ENCODE measurements around the gene TMLHE. TPM values are rescaled to one million over a fixed set of nuclear protein-coding genes. Genes with fewer than 3 reads are reported as not detected.

The TMLHE gene
- total RNA-seq, 1 experiment from 2014 or later, result 16.5 TPM

DNA sequence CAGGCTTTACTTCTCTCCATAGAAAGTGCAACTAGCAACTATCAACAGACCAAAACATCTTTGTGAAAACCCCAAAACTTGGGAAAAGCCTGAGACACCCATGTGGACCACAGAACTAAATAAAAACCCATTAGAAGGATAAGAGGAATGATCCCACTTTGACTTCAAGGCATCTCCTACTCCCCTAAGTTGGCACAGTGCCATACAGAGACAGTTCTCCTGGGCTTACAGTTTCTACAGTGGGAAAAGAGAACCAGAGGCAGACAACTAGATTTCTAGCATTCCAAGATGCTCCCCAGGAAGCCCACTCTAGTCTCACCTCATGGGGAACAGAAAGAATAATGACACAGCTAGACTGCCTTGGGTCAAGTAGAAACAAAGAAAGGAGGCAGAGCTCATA lies 20.4 kb downstream of the TMLHE start:
- H3K4me3 Mint-ChIP-seq (ENCODE audit: unreplicated experiment), result no peak overlapping the region
- peaks cover 16% of the 10 kb centered on the region for H3K9me3 Mint-ChIP-seq (ENCODE audit: unreplicated experiment)
- DNase-seq (ENCODE audit: unreplicated experiment), result peak; percentile 3
- intact Hi-C loops (cut with micrococcal nuclease), result no loop called here
- no peaks in the 10 kb centered on the region for H3K36me3 Mint-ChIP-seq (ENCODE audit: insufficient read depth, unreplicated experiment)
- ChIA-PET POLR2A (interaction anchor here (0.6 kb wide), 1 partner anchor 382 kb away, joined by 3 read pairs; no protein-coding TSS in a partner anchor), CTCF (no interaction called here)
- no peak overlapping the region for H3K27ac Mint-ChIP-seq (ENCODE audit: low read depth, unreplicated experiment)
- H3K4me1 Mint-ChIP-seq (ENCODE audit: insufficient read depth, unreplicated experiment), result no peaks in the 10 kb centered on the region
- H3K27me3 Mint-ChIP-seq (ENCODE audit: insufficient read depth, unreplicated experiment), result no peaks in the 10 kb centered on the region
- no peak for TF ChIP-seq CTCF (IDR thresholded peaks at IDR 0.05; ENCODE audit: unreplicated experiment)
- BruUV-seq (replicated peaks), result no TSS peak

DNA sequence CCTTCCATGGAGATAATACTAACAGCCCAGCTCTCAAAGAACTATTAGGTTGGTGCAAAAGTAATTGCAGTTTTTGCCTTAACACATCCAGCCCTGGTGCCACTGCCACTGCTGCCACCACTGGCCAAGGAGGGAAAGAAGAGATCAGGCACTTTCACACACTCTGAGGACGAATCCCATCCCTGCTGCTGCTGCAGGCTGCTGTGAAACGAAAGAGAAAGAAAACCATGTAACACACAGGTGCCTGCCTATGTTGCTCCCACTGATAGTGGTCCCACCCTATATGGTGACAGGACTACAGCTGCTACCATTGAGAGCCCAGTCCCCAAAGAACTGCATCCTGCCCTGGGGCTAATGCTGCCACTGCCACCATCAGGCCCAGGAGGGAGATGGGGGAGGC lies 35.1 kb downstream of the TMLHE start:
- Mint-ChIP-seq H3K4me3 (ENCODE audit: unreplicated experiment) (no peak overlapping the region), H3K27me3 (ENCODE audit: insufficient read depth, unreplicated experiment) (no peaks in the 10 kb centered on the region), H3K4me1 (ENCODE audit: insufficient read depth, unreplicated experiment) (no peaks in the 10 kb centered on the region), H3K27ac (ENCODE audit: low read depth, unreplicated experiment) (no peak overlapping the region), H3K9me3 (ENCODE audit: unreplicated experiment) (peaks cover 21% of the 10 kb centered on the region), H3K36me3 (ENCODE audit: insufficient read depth, unreplicated experiment) (no peaks in the 10 kb centered on the region)
- POLR2A ChIA-PET, result no interaction called here
- no peak for TF ChIP-seq CTCF (IDR thresholded peaks at IDR 0.05; ENCODE audit: unreplicated experiment)
- BruUV-seq (replicated peaks), result no TSS peak
- DNase-seq (ENCODE audit: unreplicated experiment), result no peak
- intact Hi-C loops (cut with micrococcal nuclease), result no loop called here
- CTCF ChIA-PET, result no interaction called here

GRCh38 chrX:155563099-155563498 lies 49.7 kb downstream of the TMLHE start:
- Mint-ChIP-seq H3K4me1 (ENCODE audit: insufficient read depth, unreplicated experiment) (no peaks in the 10 kb centered on the region), H3K27me3 (ENCODE audit: insufficient read depth, unreplicated experiment) (no peaks in the 10 kb centered on the region), H3K27ac (ENCODE audit: low read depth, unreplicated experiment) (no peak overlapping the region), H3K36me3 (ENCODE audit: insufficient read depth, unreplicated experiment) (no peaks in the 10 kb centered on the region), H3K4me3 (ENCODE audit: unreplicated experiment) (no peak overlapping the region), H3K9me3 (ENCODE audit: unreplicated experiment) (no peaks in the 10 kb centered on the region)
- intact Hi-C loops (cut with micrococcal nuclease), result no loop called here
- no peak for DNase-seq (ENCODE audit: unreplicated experiment)
- no TSS peak for BruUV-seq (replicated peaks)
- ChIA-PET CTCF (no interaction called here), POLR2A (no interaction called here)
- TF ChIP-seq CTCF (IDR thresholded peaks at IDR 0.05; ENCODE audit: unreplicated experiment), result no peak

GRCh38 chrX:155544881-155545280 lies 67.9 kb downstream of the TMLHE start:
- no peaks in the 10 kb centered on the region for H3K4me1 Mint-ChIP-seq (ENCODE audit: insufficient read depth, unreplicated experiment)
- POLR2A ChIA-PET, result no interaction called here
- CTCF ChIA-PET, result no interaction called here
- BruUV-seq (replicated peaks), result no TSS peak
- H3K9me3 Mint-ChIP-seq (ENCODE audit: unreplicated experiment), result peaks cover 30% of the 10 kb centered on the region
- peaks cover 25% of the 10 kb centered on the region for H3K36me3 Mint-ChIP-seq (ENCODE audit: insufficient read depth, unreplicated experiment)
- H3K27me3 Mint-ChIP-seq (ENCODE audit: insufficient read depth, unreplicated experiment), result no peaks in the 10 kb centered on the region
- H3K27ac Mint-ChIP-seq (ENCODE audit: low read depth, unreplicated experiment), result no peak overlapping the region
- intact Hi-C loops (cut with micrococcal nuclease), result no loop called here
- H3K4me3 Mint-ChIP-seq (ENCODE audit: unreplicated experiment), result no peak overlapping the region
- no peak for DNase-seq (ENCODE audit: unreplicated experiment)
- TF ChIP-seq CTCF (IDR thresholded peaks at IDR 0.05; ENCODE audit: unreplicated experiment), result no peak

All from MCF 10A (cell line).